ENCODE measurements around the gene TAF3. TPM values are rescaled to one million over a fixed set of nuclear protein-coding genes. Genes with fewer than 3 reads are reported as not detected.

The TAF3 gene
- total RNA-seq, 1 donor from 2014 or later: 4.8 TPM

DNA sequence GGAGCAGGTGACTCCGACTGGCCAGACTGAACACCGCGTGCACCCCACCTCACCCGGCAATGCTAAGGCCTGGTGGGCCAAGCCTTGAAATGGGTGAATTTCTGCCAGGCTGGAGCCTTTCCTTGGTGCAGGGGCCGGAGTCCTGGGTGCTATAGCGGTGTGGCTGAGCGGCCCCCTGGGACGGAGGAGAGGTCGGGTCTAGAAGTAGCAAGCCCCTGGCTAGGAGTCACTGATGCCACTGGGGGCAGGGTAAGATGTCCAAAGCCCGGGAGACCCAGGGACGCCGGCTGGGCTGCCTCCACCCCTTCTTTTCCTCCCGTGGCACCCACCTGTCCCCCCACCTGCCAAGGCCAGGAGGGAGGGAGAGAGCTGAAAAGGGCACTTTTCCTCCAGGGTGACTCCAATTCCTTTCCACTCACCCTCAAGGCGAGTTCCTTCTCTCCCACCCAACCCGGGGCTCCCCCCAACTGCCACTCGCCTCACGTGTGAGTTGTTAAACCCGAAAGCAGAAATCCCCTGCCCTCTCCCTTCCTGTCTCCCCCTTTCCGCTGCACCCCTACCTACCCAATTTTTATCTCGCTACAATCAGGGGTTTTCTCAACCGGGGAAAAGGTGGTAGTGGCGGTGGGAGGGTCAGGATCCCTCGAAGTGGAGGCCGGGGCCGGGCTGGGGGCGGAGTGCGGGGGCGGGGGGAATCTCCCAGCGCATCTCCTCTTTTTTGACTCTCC, 230.1 kb downstream of the TAF3 start:
- TF ChIP-seq, protein P1, sequence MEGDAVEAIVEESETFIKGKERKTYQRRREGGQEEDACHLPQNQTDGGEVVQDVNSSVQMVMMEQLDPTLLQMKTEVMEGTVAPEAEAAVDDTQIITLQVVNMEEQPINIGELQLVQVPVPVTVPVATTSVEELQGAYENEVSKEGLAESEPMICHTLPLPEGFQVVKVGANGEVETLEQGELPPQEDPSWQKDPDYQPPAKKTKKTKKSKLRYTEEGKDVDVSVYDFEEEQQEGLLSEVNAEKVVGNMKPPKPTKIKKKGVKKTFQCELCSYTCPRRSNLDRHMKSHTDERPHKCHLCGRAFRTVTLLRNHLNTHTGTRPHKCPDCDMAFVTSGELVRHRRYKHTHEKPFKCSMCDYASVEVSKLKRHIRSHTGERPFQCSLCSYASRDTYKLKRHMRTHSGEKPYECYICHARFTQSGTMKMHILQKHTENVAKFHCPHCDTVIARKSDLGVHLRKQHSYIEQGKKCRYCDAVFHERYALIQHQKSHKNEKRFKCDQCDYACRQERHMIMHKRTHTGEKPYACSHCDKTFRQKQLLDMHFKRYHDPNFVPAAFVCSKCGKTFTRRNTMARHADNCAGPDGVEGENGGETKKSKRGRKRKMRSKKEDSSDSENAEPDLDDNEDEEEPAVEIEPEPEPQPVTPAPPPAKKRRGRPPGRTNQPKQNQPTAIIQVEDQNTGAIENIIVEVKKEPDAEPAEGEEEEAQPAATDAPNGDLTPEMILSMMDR (conservative IDR thresholded peaks at IDR 0.05; ENCODE audit: low read depth, low read length): no peak
- H3K4me3 ChIP-seq (ENCODE audit: low read depth, low read length): no peak overlapping the region
- no peak for DNase-seq (ENCODE audit: low read depth)

DNA sequence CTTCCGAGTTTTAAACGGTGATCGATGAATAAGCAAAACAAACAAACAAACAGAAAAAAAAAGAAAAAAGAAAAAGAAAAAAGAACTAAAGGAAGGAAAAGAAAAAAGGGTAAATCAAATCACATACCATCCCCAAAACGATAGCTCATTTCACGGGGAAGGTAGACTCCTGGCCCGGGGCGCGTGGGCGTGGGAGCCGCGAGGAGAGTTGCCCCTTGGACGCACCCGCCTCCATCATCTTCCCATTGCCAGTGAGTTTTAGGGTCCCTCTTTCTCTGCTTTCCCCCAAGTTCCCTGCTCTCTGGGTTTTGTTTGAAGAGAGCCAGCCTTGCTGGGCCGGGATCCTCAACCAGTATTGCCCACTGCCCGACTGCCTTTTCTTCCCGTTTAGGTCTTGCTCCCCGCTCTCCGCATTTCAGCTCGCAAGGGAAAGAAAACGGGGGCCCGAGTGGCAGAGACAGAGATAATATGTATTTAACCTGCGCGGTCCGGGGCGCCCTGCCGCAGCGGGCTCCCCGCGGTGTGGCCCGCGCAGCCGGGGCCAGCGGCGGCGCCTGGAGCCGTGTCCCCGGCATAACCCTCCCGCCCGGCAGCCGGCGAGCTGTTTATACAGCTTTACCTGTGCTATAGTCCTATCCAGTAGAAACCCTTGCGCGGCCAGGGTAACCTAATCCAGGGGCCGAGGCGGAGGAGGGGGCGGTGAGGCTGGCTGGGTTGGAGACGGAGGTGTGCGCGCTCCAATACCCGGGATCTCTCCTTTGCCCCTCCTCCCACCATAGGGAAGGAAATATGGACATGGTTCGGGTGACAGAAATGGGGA, 230.9 kb downstream of the TAF3 start:
- H3K4me3 ChIP-seq (ENCODE audit: low read depth, low read length): no peak overlapping the region
- no peak for DNase-seq (ENCODE audit: low read depth)
- TF ChIP-seq, protein P1 (conservative IDR thresholded peaks at IDR 0.05; ENCODE audit: low read depth, low read length): no peak

DNA sequence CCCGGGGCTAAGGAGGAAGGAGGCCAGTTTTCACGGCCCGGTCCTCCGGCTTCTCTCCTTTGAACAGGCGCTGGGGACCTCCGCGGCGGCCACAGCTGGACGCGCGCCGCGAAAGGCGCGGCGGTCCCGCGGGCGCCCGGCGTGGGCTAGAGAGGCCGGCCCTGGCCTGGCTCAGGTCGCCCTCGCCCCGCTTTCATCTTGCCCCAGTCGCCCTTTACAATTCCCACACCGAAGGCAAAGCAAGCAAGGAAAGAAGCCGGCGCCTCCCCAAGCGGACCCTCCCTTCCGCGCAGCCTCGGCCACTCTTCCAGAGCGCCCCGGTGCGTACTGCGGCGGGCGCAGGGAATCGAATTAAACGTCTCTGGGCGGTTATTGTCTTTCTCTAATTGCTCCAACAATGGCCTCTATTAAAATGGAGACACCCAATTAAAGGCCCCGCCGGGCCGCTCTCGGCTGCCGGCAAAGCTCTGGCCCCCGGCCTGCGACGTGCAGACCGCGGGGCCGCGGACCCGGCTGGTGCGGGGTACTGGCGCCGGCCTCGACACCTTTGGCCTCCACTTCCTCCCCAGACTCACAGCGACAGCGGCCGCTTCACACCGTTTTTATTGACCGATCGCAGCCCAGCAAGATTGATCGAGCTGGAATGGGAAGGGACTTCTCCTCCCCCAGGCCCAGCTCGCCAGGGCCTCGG, 231.7 kb downstream of the TAF3 start:
- TF ChIP-seq, protein P1 (conservative IDR thresholded peaks at IDR 0.05; ENCODE audit: low read depth, low read length): no peak
- H3K4me3 ChIP-seq (ENCODE audit: low read depth, low read length): peak overlapping the region; percentile 16
- no peak for DNase-seq (ENCODE audit: low read depth)

- peak overlapping the region; percentile 16 for H3K4me3 ChIP-seq (ENCODE audit: low read depth, low read length)
- no peak for DNase-seq (ENCODE audit: low read depth)
- TF ChIP-seq, protein P1 (conservative IDR thresholded peaks at IDR 0.05; ENCODE audit: low read depth, low read length): no peak
Observed at GRCh38 chr10:8050556-8051108, 232.3 kb downstream of the TAF3 start.

DNA sequence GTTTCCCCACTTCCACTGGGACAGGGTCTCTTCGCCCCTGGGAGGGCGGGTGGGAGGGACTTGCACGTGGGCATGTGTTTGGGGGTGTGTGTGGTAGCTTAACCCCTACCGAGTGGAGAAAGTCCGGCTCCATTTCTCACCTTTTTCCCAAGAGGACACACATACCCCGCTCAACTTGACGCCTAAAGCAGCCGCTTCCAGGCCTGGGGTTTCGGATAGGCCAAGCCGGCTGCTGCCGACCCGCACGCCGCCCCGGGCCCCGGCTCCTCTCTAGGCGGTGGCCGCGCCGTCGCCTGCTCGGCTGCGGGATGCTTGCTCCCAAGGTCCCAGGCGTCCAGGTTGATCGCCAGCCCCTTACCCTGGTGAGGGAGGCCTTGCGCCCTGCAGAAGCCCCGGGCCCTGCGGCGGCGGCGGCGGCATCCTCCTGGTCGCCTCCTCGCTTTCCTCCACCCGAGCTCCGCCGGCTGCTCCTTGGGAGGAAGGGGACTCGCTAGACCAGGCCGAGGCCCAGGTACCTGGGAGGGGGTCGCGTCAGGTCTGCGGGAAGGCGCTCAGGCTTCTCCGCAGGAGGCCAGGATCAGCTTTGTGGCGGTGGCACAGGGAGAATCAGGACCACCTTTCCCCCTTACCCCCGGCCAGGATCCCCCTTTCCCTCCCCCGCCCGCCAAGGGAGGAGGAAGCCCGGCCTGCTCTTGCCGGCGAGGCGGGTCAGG, 233.0 kb downstream of the TAF3 start:
- no peak for DNase-seq (ENCODE audit: low read depth)
- TF ChIP-seq, protein P1 (conservative IDR thresholded peaks at IDR 0.05; ENCODE audit: low read depth, low read length): no peak
- H3K4me3 ChIP-seq (ENCODE audit: low read depth, low read length): no peak overlapping the region

GRCh38 chr10:8051851-8052257, 233.5 kb downstream of the TAF3 start:
- DNase-seq (ENCODE audit: low read depth): no peak
- TF ChIP-seq, protein P1 (conservative IDR thresholded peaks at IDR 0.05; ENCODE audit: low read depth, low read length): no peak
- H3K4me3 ChIP-seq (ENCODE audit: low read depth, low read length): no peak overlapping the region

Data from epithelial cell of proximal tubule (primary cell).